ENCODE measurements around the gene VTI1B. TPM values are rescaled to one million over a fixed set of nuclear protein-coding genes. Genes with fewer than 3 reads are reported as not detected.

The VTI1B gene
- total RNA-seq, 1 donor from 2014 or later: 42.3 TPM

DNA sequence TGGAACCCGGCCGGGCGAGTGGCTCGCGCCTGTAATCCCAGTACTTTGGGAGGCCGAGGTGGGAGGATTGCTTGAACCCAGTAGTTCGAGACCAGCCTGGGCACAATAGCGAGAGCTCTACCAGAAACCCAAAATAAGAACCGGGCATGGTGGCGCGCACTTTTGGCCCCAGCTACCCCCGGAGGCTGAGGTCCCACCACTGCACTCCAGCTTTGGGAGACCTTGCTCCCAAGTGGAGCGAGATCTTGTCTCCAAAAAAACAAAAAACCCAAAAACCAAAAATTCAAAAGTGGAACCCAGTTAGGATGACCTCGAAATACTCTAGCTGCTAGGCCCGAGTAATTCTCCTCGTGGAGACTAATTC lies 769 bp upstream of the VTI1B start:
- DNase-seq: no peak

DNA sequence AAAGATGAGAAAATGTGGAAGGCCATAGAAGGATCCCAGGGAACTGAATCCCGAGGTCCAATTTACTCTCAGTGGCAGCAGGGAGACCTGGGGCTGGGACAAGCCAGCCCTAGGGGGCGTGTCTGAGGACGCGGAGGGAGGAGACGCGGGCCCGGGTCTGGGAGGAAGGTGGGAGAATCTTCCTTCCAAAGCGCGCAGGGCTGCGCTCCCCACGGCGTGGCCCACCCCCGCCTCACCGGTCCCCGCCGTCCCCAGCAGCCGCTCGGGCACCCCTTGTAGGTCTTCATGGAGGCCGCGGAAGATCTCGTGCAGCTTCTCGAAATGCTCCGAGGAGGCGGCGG lies 323 bp downstream of the VTI1B start:
- DNase-seq: peak; percentile 71

DNA sequence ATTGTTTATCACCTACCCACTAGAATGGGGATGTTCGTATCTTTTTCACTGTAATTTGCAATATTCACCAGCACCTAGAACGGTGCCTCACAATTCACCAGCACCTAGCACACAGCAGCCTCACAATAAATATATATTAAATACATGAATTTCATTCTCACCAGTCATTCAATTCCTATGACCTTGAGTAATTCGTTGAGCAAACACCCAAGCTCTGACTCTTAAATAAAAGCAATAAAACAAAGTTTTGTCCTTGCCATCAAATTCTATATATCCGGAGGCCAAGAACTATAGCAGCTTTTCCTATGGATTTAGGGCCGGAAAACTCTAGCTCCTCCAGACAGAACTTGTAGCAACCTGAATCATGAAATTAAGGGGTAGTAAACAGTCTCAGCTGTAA lies 981 bp downstream of the VTI1B start:
- DNase-seq: no peak

DNA sequence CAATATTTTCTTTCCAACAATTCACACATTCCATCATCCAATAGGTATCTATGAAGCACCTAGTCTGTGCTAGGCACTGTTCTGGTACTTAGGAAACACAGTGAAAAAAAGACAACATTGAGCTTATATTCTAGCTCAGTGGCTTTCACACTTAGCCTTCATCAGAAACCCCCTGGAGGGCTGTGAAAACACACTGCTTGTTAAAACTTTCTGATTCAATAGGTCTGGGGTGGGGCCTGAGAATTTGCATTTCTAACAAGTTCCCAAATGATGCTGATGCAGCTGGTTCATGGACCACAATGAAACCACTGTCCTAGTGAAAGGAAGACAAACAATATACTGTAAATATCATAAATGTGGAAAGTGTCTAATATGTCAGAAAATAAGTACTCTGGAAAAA lies 5.9 kb downstream of the VTI1B start:
- no peak for DNase-seq

DNA sequence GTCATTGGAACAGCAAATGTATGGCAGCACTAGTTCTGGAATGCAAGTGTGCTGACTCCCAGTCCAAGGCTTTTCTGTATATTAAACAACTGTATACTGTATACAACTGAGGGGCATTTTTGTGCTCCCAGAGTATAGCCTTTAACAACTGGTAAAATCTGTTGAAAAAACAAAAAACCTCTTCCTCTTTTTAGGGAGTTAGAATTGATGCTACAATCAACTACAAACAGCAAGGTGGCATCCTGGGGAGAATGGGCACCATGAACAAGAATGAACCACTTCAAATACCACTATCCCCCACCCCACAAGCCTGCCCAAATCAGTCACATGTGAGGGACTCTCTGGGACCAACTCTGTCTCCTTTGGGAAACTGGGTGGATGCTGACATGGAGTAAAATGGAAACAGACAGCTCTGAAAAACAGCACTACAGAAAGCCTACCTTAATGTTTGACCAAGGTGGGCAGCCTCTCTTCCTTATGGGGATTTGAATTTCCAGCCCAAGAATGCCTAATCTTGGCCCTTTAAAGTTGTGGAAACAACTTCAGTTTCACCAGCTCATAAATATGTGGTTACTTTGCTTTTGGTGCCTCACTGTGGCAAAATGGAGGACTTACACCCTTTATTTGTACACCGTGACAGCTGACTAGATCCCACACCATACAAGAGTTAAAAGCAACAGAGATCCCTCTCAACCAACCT lies 7.5 kb downstream of the VTI1B start:
- no peak for DNase-seq

DNA sequence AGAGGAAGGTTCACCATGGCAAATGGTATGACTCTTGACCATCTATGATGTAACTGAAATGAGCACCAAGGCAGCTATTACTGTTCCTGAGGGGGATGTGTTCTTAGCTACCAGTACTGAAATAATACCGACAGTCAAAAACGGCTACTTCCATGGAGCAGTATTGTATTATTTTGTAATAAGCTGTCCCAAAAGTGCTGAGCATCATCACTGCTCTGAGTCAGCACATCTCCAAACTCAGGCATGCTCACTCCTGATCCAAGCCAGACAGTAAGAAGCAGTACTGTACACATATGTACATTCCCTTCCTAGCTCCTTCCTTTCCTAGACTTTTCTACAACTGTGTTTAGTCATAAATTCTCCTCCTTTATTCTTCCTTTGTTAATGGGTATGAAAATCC lies 8.6 kb downstream of the VTI1B start:
- no peak for DNase-seq

DNA sequence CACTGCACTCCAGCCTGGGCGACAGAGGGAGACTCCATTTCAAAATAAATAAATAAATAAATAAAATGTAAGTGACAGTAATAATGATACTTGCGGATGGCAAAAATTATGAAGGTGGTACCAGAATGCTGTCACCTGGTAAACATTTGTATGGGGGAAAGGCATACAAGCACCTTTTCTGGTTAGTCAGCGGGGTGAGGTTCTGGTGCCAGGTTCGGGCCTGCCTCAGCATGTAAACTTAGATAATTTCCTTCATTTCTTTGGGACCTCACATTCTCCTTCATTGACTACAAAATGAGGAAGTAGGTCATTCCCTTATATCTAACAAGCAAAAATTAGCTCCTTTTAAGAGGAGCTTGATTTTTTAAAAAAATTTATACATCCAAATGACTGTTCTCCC lies 10.8 kb downstream of the VTI1B start:
- DNase-seq: no peak

DNA sequence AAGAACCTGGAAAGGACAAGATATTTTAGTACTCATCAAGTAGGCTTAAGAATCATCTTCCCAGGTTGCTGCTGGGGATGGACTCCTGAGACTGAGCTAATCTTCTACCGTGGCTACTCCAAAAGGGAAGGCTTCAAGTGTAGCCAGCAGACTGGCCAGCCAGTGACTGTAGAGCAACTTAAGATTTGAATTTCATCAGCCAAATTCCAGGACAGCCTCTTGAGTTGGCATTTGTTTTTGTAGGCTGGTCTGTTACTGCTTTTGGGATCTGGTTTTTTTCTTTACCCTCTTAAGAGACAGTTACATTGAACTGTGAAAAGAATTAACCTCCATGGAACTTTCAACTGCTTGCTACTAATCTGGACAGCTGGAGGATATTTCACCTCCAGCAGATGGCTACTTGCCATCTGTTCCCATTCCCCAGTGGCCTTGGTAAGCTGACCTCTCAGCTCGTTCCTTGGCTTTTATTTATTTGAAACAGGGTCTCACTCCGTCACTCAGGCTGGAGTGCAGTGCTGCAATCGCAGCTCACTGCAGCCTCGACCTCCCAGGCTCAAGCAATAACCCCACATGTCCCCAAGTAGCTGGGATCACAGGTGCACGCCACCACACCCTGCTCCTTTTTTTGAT lies 20.7 kb downstream of the VTI1B start:
- no peak for DNase-seq

DNA sequence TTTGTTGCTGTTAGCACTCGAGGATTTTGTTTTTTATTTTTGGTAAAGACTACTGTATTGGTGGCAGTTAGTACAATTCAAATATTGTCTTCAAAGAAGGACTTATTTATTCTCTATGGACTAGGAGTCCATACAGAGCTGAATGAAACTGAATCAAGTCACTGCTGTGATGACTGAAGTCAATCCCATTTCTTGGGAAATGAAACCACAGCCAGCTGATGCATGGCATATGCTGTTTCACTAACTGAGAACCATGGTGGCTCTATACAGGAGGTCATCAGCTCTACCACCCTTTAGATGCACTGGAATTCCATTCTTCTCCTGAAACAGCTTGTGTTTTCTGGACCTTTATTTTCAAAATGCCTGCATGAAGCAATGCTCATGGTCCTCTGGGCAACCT lies 22.2 kb downstream of the VTI1B start:
- DNase-seq: no peak

DNA sequence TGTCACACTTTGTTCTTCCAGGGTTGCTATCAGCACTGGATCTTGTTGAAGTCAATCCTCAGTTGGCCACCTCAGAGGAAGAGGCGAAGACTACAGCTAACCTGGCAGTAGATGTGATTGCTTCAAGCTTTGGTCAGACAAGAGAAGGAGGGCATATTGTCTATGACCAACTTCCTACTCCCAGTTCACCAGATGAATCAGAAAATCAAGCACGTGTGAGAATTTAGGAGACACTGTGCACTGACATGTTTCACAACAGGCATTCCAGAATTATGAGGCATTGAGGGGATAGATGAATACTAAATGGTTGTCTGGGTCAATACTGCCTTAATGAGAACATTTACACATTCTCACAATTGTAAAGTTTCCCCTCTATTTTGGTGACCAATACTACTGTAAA lies 23.7 kb downstream of the VTI1B start:
- DNase-seq: no peak

DNA sequence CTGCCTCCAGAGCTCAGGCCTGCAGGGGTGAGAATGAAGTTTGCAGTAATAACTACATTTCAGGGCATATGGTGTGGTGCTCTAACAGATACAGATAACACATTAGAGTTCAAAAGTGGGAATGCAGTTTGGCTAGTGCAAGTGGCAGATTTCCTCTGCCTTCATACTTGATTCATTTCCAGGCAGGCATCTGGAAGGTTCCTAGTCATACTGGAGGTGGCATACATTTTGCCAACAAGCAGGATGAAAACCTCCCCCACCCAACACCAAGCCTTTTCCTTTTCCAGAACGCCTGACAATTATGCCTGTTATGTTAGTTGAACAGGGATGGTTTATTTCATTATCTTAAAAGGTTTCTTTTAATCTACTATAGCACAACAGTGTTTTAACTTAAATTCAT lies 24.3 kb downstream of the VTI1B start:
- DNase-seq: peak; percentile 15

DNA sequence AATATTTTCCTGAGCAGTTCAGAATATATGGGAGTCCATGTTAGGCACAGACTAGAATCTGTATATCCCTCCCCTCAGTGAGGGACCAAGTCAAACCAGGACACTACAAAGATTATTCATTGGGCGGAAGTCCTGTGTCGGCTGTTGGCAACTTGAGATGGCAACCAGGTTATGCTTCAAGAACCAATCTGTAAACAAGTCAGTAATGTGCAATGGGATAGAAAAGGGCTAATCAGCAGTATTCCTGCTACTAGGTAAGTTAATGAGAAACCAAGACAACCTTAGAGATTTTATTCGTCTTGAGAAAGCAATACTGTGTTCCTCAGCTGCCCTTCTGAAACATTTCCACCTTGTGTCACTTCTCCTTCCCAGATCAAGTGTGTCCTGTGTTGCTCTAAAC lies 28.3 kb downstream of the VTI1B start:
- DNase-seq: no peak

DNA sequence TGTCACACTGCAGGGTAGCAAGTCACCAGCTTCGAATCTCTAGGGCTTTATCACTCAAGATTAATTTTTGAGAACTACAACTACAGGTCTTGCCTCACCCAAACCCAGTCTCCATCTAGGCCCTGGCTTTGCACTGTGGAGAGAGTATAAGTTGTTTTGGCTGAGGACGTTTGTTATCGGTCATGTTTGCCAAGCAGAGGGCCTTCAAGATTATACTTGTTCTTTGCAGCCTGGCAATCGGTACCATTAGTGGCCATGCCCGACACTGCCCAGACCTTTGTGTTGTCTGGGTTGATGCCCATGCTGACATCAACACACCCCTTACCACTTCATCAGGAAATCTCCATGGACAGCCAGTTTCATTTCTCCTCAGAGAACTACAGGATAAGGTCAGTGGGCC lies 29.0 kb downstream of the VTI1B start:
- no peak for DNase-seq

DNA sequence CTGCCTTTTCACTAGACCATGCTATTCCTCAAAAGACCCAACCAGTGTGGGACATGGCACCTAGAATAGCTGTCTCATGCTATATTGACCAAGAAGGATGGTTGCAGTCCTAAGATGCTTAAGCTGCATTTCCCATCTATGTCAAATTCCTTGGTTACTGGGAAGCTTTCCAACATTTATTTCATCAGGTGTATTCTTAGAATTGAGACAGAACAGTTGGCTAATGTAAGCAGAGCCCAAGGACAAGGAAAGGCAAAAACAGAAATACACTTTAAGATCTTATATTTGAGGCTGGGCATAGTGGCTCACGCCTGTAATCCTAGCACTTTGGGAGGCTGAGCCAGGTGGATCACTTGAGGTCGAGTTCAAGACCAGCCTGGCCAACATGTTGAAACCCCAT lies 30.0 kb downstream of the VTI1B start:
- no peak for DNase-seq

DNA sequence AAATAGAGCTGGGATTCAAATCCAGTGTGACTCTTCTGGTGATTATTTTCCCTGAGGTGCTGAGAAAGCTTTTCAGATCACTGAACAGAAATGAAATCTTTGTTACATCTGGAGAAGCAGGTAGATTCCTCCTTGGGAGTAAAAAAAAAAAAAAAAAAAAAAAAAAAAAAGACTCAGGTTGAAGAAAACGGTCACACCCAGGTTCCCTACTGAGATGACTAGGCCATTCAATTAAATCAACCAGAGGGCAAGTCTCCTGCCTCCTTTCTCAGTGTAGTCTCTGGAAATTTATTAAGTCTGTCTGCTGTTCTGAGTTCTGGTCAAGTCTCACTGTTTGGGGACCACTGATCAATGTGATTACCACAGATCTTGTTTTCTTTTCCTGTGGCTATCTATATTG lies 30.7 kb downstream of the VTI1B start:
- no peak for DNase-seq

DNA sequence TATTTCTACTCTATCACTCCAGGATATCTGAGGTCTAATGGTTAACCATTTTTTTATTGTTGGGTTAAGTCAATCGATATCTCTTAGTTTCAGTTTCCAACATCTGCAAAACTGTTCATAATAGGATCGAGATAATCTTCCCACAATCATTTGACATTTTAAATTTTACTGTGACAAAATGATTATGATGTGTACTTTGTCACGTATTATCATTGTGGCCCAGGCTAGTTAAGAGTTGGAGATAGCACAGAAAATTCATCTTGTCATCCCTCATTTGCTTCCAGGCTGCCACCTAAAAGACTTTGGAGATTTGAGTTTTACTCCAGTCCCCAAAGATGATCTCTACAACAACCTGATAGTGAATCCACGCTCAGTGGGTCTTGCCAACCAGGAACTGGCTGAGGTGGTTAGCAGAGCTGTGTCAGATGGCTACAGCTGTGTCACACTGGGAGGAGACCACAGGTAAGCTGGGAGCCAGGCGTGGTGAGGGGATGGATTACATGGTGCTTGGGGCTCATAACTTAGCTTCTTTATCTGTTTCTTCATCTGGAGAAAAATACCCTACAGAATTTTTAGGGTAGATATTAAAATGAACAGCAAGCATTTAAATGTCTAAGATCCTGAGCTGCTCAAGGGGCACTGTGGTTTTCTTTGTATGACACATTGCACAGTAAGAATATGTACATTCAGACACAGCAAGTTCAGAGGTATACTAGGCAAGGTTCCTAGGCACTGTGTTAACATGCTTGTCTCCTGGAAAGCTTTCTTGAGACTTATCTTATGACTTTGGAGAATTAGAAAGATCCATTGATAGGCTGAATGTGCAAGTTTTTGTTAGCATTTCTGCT lies 32.3 kb downstream of the VTI1B start:
- no peak for DNase-seq

DNA sequence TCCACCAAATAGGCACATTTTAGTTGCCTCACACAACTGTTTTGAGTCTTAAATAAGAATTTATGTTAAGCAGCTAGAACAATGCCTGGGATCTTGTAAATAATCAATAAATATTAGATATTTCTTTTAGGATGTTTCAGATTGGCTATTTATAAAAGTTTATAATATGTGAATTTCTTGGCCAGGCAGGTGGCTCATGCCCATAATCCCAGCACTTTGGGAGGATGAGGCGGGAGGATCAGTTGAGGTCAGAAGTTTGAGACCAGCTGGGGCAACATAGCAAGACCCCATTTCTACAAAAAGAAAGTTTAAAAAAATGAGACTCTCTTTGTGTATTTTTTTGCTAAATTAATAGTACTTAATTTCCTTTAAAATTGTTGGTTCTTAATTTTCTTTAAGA lies 33.0 kb downstream of the VTI1B start:
- DNase-seq: no peak

DNA sequence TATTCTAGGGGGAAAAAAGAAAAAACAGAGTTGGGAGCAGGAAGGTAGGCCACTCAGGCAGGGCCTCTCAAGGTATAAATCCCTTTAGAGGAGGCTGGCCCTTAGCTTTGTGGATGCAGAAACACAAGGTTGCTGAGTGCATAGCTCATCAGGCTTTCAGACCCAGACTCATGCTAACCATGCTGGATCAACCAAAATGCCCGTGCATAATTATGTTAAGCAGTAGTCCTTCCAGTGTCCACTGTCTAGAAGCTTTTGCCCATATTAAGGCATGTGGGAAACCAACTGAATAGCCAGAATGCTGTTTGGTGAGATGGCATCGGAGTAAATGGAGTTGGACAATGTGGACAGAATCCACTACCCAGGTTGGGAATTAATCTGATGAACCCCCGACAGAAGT lies 35.8 kb downstream of the VTI1B start:
- DNase-seq: no peak

DNA sequence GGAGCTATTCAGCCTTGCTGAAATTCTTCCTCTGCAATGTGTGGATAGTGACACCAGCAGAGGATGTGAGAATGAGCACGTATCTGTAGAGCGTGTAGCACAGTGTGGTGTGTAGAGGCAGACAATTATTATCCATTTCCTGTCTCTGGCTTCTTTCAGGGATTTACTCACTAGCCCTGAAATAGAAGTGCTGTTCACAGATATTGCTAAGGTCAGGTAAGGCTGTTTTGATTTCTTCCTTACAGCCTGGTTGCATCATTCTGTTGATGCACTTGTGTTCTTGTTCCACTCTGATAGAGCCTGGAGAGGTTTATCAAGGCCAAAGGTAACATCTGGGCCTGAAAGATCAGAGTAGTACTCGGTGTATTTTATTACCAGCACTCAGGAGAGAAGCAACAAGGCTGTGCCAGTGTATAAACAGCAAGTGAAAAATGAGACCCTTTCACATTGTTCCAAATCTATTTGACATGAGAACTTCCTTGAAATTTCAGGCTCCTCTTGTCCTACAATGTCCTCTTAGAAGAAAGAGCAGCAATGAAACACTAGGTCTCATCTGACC lies 38.0 kb downstream of the VTI1B start:
- no peak for DNase-seq

DNA sequence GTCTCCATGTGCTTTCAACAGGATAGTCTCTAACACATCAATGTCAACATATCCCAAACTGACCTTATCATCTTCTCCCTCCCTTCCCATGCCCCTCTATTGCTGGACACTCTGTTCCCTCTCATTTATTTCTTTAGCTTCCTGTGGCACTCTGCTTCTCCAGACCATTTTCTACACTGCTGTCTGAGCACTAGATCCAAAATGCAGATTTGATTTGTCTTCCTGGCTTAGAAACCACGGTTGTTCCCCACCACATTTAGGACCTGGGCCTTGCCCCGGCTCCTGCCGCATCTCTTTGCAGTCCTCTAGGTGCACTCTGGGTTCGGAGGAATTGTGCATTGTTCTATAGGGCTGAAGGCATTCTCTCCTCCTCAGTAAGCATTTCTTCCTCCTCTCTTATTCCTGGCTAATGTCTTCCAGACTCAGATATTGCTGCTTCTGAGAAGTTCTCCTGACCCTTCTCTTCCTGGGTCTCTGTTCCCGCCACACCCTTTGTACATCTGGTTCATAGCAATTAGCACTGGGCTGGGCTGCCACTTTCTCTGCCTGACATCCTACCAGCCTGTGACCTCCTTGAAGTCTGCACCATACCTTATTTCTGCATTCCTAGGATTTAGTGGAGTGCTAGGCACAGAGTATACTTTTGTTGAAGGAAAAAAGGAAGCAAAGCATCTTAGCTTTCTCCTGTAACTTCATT lies 40.8 kb downstream of the VTI1B start:
- no peak for DNase-seq

DNA sequence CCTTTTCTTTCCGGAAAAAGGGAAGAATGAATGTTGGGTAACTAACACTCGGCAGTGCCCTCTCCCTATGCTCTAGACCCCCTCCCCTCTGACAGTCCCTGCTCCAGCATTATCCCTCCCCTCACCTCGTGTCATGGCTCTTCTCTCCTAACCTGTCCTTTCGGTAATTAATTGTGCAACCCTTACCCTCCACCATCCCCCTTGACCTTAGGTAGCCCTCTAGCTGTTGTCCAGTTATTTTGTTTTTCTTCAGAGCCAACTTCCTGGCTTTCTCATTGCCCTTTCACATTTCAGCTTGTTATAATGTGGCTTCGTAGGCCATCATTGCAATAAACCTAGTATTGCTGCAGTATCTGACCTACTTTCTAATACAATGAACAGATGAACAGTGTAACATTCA lies 43.5 kb downstream of the VTI1B start:
- DNase-seq: no peak

DNA sequence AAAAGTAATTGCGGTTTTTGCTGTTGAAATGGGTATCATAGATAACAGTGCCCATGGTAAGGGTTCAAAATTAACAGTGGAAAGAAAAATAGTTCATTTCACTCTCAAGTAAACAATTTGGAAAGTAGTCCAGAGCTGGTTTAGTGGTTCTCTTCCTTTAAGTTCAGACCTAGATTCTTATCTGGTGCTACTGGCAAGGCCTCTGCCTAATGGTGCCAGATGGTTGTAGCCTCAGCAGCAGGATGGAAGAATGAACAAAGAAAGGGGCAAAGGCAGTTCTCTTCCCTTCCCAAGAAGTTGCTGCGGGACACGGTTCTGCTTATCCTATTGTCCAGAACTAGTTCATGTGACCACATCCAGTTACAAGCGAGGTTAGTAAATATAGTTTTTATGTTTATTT lies 44.2 kb downstream of the VTI1B start:
- DNase-seq: no peak

DNA sequence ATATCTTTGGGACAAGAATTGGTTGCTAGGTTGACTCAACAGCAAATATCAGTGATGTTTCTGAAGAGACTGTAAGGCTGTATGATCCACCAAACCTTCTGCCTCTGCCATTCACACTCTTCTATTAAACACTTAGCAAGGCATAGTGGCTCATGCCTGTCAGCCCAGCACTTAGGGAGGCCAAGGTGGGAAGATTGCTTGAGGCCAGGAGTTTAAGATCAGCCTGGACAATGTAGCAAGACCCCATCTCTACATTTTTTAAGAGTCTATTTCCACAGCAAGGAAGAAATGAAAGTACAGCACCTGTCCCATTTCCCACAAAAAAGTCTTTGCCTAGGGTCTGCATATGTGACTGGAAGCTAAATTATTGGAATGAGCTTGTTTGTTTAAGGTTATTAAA lies 46.9 kb downstream of the VTI1B start:
- no peak for DNase-seq
